Activated CD8-positive, alpha-beta memory T cell treated with anti-CD3 and anti-CD28 coated beads, Interleukin-2, amount 50 U/mL, for 1 hour (primary cell): Measurements from ENCODE around the gene PLEKHG1.

Experiments
- DNase-seq: peaks from one replicate; pipeline ENCODE4 v3.0.0-alpha.2; 2020; ENCODE audit errors: extremely low read depth

The PLEKHG1 gene

DNA sequence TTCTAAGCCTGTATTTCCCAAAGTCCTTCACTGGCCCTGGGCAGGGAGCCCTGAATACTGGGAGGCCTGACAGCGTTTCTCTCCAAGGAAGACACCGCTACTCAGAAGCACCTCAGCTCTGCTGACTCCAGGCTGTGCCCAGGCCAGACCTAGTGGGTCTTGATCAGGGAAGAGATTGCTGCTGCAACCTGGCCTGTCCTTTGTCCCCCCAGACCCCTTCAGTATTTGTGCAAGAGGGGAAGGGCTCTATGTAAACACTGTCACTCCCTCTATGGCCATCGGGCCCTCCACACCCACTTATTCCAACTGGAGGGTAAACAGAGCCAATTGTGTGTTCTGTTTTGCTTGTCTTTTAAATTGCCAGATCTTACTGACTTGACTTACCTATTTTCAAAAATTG lies 20.6 kb downstream of the PLEKHG1 start:
- DNase-seq, result no peak

GRCh38 chr6:150620763-150621162 lies 21.1 kb downstream of the PLEKHG1 start:
- DNase-seq, result no peak

DNA sequence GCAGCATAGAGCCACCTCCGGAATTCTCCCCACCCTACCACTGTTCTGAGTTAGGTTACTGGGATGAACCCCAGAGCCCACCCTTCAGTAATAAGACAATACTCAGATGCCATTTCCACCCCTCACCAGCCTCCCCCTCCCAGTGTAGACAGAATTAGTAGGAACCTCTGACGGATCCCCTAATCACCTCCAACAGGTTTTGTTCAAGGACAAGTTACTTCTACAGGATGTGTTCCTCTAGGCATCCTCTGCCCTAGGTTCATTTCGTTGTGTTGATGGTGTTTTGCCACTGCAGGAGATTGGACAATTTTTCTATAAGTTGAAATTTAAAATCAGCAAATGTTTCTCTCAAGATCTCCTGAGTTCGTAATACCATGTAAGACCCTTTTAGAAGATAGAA lies 22.8 kb downstream of the PLEKHG1 start:
- DNase-seq, result no peak

GRCh38 chr6:150622941-150623874 lies 23.5 kb downstream of the PLEKHG1 start:
- DNase-seq, result no peak

- no peak for DNase-seq
These were observed 24.5 kb downstream of the PLEKHG1 start for GRCh38 chr6:150624191-150624590.

DNA sequence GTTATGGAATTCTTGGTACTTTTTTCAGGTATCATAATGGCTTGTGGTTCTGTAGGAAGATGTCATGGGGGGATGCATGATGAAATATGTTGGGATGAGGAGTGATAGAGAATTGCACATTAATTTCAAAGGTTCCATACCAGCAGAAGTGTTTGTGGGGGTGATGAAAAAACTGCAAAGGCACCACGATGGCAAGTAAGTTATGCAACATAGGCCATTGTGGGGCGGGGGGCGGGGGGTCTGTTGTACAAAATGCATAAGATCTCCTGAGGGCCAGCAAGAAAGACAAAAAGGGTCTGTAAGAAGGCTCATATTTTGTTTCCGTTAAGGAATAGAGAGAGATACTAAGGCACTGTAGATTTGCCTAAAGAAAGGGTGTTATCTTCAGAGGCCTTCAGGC lies 26.2 kb downstream of the PLEKHG1 start:
- DNase-seq, result no peak

DNA sequence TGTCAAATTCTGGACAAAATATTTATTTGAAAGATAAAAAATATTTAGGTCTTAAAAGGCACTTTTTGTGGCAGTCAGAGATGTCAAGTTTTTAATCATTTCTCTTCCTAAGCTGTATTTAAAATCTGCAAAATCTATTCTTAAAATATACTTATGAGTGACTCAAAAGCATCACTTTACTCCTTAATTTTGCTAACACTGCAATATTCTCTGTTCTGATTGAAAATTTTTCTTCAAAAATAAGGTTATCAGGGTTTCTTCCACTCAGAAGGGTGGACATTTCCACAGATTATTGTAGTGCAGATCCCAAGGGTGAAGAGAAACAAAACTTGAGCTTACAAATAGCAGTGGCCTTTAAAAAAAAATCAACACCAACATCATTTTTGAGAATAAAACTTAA lies 27.5 kb downstream of the PLEKHG1 start:
- no peak for DNase-seq

GRCh38 chr6:150627585-150628025 lies 27.9 kb downstream of the PLEKHG1 start:
- DNase-seq, result no peak

GRCh38 chr6:150628908-150629307 lies 29.2 kb downstream of the PLEKHG1 start:
- DNase-seq, result no peak

GRCh38 chr6:150631283-150631983 lies 31.7 kb downstream of the PLEKHG1 start:
- no peak for DNase-seq

DNA sequence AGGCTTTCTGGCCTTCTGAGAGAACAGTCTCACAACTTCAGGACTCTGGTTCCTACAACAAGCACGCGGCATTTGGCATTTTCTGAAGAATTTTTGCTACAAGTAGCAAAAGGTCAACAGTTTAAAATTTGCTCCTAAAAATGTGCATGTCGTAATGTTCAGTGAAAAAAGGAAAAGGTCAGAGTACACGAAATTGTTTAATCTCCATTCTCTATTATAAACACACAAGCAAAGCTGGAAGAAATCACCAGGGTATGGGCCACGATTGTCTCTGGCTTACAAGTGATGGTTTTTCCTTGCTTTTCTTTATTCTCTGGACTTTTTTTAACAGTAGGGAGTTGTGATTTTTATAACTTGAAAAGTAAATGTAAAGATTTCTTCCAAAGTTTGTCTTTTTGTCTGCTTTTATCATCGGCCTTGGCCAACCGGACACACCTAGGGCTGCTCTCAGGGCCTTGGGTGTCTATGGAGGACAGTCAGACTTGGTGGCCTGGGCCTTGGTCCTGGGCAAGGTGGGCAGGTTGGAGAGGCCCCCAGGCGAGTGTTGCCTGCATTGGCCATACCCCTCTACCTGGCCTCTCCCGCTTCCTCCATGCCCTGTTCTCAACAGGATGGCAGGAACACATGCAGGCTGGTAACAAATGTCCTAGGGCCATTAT lies 32.4 kb downstream of the PLEKHG1 start:
- DNase-seq, result no peak

GRCh38 chr6:150632785-150633485 lies 33.2 kb downstream of the PLEKHG1 start:
- DNase-seq, result no peak

- no peak for DNase-seq
These were observed 33.8 kb downstream of the PLEKHG1 start for GRCh38 chr6:150633486-150633834.

DNA sequence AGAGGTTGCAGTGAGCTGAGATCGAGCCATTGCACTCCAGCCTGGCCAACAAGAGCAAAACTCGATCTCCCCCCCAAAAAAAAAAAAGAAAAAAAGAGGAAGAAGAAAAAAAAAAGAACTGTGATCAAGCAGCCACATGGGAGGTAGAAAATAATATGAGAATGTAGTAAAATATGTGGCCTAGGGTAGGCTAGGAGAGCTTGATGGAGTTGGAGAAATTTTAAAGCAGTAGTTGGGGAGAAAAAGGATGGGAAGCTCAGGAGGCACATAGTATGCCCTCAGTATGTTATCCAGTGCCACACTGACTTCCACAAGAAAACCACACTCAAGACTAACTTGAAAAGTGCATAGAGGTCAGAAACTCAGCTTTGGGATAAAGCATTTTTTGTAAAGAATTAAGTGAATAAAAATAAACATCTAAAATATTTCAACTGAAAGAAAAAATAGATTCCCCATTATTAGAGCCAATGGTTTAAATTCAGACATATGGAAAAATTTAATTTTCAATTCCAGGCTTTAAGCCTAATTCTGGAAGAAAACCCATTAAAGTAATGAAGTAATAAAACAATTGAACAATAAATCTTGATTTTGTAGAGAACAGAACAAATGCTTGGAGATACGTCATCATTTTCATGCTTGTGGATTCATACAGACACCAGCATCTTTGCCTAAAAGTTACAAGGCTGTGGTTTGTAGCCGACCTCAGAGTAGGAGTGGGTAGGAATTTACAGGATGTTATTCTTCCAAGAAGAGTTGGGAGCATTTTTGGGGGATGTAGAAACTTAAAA lies 34.7 kb downstream of the PLEKHG1 start:
- DNase-seq, result no peak

DNA sequence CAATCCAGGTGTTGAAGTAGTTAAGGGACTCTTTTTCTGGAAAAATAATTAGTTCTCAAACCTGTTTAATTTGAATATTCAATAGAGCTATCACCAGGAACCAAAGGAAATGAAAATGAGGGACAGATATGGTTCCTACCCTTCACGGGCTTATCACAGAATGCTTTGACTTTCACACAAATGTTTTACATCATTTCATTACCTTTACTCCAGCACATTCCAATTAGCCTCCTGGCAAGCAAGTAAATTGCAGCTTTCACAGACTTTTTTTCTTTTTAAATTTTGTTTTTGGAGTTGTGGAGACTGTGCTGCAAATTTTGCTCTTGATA lies 35.2 kb downstream of the PLEKHG1 start:
- DNase-seq, result no peak

GRCh38 chr6:150635906-150636514 lies 36.3 kb downstream of the PLEKHG1 start:
- DNase-seq, result no peak

DNA sequence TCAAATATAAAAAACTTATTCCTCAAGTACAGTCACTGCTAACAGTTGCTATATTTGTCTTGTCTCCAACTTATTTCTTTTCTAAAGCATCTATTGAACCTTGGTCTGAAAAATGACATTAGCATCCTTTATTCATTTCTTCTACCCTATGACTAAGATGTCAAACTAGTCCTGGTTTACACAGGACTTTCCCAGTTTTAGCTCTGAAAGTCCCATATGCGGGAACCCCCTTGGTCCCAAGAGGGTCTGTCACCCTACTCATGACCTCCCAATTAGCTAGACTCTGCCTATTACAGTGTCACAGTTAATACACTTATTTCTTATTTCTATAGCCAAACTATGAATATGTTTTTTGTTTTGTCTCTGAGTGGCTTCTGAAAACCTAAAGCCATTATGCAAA lies 37.1 kb downstream of the PLEKHG1 start:
- no peak for DNase-seq

- no peak for DNase-seq
These were observed 37.6 kb downstream of the PLEKHG1 start for GRCh38 chr6:150637266-150637665.

GRCh38 chr6:150638267-150638666 lies 38.6 kb downstream of the PLEKHG1 start:
- no peak for DNase-seq

- DNase-seq, result no peak
These were observed 39.1 kb downstream of the PLEKHG1 start for GRCh38 chr6:150638765-150639164.

GRCh38 chr6:150639823-150640331 lies 40.2 kb downstream of the PLEKHG1 start:
- DNase-seq, result no peak
